GM21515 (cell line): Measurements from ENCODE around the gene TTC34.

Experiments
- ATAC-seq: cut with Tn5 transposase; IDR thresholded peaks from one replicate; pipeline ENCODE4 v1.9.1; 2021; ENCODE audit not compliant: unreplicated experiment

Gene TTC34, protein sequence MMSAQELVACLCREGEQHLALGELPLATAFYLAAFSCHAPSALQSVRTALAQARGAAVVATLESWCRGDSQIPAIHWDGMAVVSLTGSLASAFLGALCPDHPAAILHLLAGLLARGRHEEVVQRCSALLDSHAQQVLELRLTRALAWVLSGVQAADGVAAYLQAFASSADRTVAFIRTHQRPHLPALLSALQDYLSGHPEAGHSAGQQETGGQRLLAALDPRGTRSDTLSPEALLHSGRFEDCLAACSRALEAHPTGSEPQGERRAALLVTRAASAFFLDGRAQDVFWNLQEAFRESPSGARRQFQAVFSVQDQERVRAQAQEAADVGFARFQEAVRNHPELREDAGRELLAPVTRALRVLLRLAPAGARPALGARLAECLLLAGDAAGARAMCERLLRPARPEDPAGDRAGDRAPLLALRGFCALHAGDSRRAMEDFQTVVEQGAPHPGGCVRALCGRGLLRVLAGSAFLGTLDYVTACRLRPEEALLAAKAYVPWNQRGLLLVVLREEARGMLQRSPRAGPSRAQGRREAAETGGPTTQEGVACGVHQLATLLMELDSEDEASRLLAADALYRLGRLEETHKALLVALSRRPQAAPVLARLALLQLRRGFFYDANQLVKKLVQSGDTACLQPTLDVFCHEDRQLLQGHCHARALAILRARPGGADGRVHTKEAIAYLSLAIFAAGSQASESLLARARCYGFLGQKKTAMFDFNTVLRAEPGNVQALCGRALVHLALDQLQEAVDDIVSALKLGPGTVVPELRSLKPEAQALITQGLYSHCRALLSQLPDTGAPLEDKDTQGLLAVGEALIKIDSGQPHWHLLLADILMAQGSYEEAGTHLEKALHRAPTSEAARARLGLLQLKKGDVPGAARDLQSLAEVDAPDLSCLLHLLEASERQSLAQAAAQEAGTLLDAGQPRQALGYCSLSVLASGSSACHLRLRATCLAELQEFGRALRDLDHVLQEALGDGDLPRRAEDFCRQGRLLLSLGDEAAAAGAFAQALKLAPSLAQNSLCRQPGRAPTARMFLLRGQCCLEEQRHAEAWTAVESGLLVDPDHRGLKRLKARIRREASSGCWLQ

DNA sequence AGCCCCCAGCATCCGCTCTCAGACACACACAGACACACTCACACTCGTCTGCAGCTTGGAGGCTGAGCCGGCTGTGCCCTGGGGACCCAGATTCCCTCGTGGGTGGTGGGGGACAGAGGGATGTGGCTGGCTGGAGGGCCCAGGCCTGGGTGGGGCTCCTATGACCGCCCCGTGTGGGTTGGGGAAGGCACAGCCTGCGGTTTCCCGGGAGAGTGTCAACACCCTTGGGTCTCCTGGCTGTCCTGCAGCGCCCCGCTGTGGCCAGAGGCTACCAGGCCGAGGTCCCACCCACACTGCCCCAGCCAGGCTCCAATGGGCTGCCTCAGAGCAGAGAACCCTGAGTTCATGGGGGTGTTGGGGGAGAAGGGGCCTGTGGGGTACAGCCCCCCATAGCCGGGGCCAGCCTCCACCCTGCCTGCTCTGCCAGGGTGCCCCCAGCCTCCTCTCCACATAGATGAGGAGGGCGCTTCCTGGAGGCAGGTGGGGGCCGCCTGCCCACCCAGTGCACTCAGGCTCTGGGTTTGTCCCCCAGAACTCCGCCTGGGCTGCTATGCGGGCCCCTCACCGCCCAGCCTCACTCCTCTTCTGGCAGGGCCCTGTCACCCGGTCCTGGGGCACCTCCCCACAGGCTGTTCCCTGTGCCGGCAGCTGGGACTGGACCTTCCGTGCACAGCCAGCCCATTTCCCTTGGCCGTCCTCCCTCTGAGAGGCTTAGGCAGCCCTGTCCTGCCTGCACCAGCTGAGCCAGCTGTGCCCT is at the start of gene TTC34:
Gene TTC34, minus strand, starts transcription at position 159 of the 757 bp plus-strand sequence. CDS start 866 bp downstream, outside the sequence.
- no peak for ATAC-seq

DNA sequence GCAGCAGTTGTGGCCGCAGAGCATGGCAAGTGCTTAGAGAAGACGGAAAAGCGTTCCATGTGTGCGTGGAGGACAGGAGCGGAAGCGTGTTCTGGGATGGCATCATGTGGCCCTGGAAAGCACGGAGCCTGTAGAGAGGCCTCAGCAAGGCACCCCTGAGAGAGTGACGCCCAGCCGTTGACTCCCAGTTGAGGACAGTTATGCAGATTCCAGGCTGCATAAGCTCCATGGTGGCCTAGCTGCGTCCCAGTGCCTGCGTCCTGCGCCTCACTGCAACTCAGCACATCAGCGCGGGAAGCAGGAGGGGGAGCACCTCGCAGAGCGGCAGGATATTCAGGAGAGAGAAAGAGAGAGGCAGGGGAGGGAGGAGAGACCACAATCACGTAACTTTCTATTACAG is 49.0 kb upstream of the TTC34 start:
- ATAC-seq = no peak

DNA sequence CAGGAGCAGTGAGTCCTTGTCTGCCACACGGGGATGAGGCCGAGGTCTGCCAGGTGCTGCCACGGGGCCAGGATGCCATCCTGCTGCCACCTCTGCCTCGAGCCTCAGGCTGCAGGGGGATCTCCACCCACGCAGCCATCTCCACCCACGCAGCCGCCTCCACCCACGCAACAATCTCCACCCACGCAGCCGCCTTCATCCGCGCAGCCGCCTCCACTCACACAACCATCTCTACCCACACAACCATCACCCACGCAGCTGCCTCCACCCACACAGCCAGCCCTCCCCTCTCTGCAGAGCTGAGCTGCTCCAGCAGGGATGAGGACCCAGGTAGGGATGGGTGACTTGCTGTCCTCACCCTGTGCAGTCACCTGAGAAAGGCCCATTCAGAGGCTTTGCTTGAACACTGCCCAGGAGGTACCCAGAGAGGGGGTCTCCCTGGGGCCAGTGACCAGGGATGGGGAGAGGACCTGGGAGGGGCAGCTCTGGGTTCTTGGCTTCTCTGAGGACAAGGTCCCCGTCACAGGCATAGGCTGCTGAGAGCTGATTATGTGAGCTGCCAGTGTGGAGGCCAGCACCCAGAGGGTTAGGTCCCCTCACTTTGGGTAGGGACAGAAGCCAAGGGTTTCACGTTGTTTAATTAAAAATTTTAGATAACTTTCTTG is 46.6 kb upstream of the TTC34 start:
- no peak for ATAC-seq

DNA sequence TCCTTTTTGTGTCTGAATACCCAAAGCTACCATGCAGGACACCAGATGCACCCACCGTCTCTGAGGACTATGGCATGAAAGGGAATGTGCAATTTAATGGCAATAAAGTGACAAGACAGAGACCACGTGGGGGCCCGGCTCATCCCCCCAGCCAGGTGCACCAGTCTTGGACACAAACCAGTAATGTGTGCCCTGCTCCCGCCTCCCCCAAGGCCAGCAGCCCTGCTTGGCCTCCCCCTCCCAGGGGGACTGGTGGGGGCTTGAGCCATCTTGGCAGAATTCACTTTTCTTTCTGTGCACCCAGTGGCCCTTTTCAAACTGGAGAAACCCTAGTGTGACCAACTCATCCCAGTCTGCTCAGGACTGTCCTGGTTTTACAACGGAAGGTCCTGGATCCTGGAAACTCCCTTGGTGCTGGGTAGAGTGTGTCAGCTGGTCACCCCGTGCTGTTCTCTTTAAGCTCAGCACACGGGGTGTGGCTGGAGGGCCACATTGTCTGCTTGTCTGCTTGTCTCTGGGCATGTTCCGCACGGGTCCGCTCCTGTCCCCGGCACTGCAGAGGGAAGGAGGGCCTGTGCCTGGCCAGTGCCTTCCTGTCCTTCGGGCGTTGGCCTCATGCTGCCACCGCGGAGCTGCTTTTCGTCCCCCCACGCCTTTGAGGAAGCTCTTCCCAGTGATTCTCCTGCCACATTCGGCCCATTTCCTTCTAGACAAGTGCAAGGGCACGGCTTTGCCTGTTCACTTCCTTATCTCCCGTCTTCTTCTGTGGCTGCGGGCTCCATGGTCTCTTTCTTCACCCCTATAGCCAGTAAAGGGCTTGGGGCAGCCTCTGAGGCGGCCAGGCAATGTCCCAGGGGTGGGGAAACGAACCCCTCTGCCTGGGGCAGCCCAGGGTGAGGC is 45.8 kb upstream of the TTC34 start:
- ATAC-seq = no peak

DNA sequence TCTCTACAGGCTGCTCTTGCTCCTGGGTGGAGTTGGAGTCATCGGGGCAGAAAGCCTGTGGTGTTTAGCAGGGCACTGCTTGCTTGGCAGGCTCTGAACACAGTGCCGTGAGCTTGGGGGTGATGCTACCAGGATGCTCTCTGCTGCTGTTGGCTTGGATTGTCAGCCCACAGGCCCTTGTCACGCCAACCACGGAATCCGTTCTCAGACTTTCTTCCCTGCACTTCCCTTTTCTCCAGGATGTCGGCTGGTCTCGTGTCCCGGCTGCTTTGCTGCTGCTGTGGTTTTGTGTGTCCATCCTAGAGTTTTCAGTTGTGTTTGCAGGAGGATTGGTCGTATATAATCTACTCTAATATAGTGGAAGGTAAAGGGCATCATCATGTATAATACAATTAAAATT is 44.4 kb upstream of the TTC34 start:
- no peak for ATAC-seq

DNA sequence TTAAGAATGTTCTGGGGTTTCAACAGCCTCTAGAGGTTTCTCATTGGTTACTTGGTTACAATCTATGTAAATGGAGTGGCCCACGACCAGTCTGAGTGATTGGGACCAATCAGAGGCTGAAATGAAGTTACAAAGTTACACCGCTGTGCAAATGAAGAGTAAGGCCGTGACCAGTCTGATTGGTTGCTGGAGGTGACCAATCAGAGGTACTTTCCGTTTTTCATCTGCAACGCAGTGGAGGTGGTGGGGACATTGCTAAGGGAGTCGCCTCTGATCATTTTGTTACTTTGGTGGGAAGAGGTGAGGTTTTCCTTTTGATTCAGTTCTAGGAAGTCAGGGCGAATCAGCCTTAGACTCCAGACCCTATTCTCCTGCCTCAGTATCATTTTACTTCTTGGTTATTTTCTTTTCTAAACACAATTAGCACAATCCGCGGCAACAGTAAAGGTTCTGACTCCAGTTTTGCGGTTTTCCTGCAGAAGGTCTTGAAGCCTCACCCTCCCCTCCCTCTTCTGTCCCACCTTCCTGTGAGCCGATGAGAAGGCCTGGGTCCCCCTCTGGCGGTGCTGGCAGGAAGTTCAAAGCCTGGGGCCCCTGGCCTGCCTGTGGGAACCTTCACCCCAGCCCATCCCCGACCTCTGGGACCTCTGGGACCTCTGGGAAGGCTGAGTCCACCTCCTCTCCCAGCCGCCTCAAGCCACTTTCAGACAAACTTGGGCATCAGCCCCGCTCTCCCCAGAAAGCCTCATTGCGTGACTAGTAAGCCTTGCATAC is 38.7 kb upstream of the TTC34 start:
- no peak for ATAC-seq

DNA sequence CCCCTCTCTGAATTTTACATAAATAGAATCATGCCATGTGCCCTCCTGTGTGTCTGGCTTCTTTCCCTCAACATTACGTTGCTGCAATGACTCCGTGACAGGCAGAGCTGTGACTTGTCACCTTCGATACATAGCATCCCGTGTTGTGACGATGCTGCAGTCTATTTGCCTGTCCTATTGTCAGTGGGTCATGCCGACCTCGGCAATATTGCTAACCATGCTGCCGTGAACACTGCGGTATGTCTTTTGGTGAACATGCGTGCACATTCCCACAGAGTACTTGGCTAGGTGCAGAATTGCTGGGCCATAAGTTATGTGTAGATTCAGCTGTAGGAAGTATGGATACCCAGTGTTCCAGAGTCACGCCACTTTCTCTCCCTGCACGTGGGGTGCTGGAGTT is 36.3 kb upstream of the TTC34 start:
- no peak for ATAC-seq

DNA sequence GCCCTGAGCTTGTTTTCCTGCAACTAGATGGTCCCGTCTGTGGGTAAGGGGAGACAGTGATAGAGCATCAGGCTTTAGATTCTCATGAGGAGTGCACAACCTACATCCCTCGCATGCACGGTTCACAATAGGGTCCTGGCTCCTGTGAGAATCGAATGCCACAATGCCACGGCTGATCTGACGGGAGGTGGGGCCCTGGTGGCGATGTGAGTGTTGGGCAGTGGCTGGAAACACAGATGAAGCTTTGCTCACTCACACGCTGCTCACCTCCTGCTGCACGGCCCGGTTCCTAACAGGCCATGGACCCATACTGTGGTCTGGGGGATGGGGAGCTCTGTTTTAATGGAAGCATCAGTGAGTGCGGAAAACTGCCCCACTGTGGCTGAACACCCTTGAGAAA is 35.8 kb upstream of the TTC34 start:
- no peak for ATAC-seq

DNA sequence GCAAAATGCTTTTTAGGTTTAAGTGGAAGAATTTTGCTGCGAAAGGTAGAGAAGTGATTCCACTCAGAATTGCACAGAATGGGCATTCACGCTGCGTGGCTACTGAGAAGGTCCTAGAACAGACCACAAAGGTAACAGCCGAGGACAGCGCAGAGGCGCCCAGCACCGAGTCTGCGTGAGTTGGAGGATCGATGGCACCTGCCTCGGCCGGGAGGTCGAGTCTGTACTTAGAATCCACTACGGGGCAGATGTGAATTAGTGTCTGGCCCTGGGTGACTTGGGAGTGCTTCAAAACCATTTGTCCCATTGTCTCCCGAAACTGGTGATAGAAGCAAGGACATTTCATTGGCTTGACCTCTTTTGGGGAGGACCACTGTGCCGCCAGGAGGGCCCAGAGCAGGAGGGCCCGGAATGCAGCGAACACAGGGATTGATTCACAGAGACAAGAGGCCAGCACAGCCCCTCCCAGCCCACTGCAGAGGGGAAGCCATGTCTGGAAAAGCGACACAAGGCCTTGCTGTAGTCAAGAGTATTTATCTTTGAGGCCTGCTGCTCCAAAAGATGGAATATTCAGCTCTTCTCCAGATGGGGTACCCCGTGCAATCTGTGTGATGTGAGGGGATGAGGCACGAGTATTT is 35.0 kb upstream of the TTC34 start:
- ATAC-seq = no peak

DNA sequence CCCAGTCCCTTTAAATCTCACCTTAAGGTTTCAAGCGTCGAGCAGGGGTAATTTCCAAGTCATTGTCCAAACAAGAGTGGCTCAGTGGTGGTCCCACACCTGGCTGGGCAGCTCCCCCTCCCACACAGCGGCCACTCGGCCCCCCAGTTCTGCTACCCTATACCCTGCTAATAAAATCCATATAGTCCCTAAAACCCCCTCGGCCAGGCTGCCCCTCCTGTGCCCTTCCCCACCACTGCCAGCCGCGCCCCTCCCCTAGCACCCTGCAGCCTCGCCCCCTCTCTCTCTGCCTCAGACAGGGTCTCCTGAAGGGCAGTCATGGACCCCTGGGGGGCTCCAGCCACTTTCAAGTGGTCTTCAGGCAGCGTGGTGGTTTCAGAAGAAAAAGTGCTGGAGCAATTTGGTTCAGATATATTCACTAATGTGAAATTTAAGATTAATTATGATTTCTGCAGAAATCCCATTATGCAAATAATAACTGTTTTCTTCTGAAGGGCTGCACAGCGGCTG is 34.2 kb upstream of the TTC34 start:
- ATAC-seq = no peak

DNA sequence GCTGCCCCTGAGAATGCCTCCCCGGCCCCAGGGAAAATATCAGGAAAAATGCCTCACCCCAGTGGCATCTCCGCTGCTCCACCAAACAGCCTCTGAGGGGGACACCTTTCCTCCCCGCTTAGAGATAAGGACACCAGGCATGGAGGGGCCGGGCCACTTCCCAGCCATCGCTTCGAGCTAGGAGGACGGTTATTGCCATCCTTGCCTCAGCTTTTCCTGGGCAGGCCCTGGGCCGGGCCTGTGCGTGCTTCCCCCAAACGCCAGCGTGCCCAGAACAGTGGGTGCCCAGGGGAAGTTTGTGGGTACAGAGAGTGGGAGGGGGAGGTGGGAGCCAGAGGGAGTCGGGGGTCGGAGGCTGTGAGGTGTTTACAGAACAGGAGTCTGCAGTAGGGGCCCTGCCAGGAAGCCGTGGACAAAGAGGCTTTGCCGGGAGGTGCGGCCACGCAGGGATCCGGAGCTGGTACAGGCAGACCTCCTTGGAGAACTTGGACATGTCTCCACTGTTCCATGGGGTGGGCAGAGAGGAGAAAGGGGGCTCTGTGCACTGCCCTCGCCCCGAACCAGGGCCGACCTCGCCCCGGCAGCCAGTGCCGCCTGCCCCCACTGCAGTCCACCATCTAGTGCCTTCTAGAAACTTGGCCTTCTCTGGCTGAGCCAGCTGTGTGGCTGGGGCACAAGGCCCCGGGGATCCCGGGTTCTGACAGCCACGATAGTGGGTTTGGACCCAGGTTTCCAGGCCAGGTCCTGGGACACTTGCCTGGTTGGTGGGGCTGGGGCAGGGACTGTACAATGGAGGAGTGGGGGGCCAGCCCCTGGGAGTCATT is 33.5 kb upstream of the TTC34 start:
- ATAC-seq = no peak

DNA sequence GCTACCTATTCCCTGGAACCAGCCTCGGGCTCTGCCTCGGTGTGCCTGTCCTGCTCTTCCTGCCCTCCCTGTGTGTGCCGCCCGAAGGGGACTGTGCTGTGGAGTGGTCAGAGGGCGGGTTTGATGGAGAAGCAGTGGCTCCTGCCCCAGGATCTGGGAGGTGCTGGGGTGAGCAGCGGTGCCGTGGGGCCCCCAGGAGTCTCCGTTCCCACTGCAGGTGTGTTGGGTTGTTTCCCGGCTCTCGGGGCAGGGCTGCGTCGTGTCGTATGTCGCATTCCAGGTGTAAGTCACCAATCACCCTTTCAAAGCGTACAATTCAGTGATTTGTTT is 32.6 kb upstream of the TTC34 start:
- no peak for ATAC-seq

DNA sequence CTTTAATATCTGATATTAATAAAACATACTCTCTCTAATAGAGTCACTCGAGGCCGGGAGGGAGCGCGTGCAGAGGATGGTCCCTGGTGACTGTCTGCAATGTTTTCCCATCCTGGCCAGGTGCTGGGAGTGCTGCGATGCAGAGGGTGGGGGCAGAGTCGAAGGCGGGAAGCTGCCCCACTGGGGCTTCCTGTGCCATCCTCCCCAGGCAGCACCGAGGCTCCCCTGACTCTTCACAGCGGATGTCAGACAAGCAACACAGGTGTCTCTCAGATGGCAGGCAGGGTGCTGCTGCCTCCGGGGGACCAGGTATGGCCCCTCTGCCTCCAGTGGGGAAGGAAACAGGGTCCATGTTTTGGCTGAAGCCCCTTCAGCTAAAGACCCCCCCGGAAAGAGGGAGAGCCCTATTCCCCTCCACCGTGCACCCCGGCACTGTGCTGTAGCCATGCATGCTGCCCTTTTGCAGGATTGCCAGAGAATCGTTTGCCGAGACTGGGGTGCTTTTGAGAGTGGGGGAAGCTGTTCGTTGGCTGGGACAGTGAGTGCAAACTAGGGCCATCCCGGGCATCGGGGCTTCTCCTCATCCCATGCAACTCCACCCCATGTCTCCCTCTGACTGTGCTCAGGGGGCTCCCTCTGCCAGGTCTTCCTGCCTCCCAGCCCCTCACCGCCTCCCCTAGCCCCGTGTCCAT is 32.1 kb upstream of the TTC34 start:
- ATAC-seq = no peak

DNA sequence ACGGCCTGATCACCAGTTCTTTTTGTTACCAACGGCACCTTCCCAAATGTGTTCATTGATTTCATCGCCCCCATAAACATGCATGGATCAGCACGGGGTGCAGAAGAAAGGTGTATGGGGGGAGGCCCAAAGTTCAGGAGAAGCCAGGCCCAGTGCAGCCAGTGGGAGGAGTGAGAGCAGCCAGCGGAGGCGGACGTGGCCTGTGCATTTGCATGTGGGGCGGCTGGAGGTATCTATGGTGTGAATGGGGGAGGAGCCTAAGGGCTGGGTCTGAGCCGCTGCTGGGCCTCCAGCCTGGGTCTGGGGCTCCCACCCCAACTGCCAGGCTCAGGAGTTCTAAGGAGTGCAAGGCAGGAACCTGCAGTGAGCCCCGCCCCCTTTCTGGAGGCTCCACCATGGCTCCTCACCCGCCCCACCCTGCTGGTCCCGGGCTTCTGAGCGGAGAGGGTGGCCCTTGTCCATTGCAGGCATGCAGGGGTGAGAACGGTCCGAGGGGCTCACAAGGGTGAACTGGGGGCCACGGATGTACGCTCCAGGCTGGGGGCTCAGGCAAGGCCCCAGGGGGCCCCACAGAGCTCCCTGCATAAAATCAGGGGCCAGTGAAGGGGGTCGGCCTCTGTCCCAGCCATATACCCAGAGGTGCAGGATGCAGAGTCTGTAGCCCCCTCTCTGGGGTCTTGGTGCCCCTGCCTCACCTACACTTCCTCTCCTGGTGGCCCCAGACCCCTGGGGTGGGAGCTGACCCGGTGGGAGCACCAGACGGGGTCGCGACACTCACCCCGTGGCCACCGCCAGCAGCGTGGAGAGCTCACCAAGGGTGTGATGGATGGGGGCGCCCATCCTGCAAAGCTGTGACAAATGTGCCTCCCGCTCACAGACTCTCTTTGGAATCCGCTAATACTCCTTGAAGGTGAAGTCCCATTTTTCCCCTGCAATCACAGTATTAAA is 31.3 kb upstream of the TTC34 start:
- no peak for ATAC-seq

DNA sequence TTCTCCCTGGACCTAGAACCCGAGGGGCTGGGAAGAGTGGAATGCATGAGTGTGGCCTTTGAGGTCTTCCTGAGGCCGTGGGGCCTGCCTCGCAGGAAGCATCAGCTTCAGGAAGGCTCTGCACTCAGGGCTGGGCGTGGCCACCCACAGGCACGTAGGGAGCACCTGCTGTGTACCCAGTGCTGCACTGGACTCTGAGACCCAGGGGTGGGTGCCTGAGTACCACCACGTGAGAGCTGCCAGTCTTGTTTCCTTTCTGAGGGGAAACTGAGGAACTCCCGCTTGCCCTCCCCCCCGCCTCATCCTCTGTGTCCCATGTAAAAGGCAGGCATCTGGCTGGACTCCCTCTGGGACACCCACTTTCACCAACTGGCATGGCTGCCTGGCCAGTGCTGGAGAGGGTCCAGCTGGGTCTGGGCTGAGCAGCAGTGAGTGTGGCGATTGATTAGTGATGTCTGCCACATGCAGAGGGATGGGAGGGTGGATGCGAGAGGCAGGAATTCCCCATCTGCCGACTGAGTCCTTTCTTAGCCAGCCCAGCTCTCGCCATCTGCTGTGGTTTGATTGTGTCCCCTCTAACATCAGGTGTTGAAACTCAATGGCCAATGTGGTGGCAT is 30.2 kb upstream of the TTC34 start:
- no peak for ATAC-seq
